H1 (cell line): ENCODE data around the gene MBP. TPM values are rescaled to one million over a fixed set of nuclear protein-coding genes. Genes with fewer than 3 reads are reported as not detected.

Experiments
- CTCF ChIA-PET: fragments of 300-600 bp; sonication (Branson Sonifier 250); formaldehyde crosslinking; loops from one replicate; lab custom pipeline; 2021; ENCODE audit not compliant: partially characterized antibody; lab: Charles Lee
- POLR2A ChIA-PET: fragments of 300-600 bp; sonication (Branson Sonifier 250); formaldehyde crosslinking; loops from one replicate; lab custom pipeline; 2021; ENCODE audit warnings: inconsistent platforms; ENCODE audit not compliant: partially characterized antibody; lab: Charles Lee
- DNase-seq, 2 experiments: peaks; one replicate each; pipeline versions ENCODE4 v3.0.0 to v3.0.0-alpha.2; 2010 to 2022; ENCODE audit warnings: low spot score in 2 of 2, low read depth in 1 of 2, mixed read lengths in 1 of 2
- FAIRE-seq: peaks from 2 replicates; lab custom pipeline; 2011; peaks lifted over from hg19 to GRCh38; lab: Jason Lieb, UNC
- H2AFZ ChIP-seq: 2 replicates; pipeline ENCODE4 v1.8.1; 2012; ENCODE audit warnings: low read length, inconsistent platforms
- H2AK5ac ChIP-seq: 2 replicates; pipeline ENCODE4 v1.6.1; 2013; ENCODE audit warnings: low read depth, low read length
- H2BK120ac ChIP-seq: replicated peaks from 2 replicates; pipeline ENCODE3; 2013; ENCODE audit warnings: low read depth, low read length, inconsistent platforms
- H2BK12ac ChIP-seq: 2 replicates; pipeline ENCODE4 v1.6.1; 2013; ENCODE audit warnings: low read depth, low read length
- H2BK15ac ChIP-seq: 2 replicates; pipeline ENCODE4 v1.6.1; 2013; ENCODE audit warnings: low read length
- H2BK20ac ChIP-seq: 2 replicates; pipeline ENCODE4 v1.6.1; 2013; ENCODE audit warnings: low read length
- H2BK5ac ChIP-seq: 2 replicates; pipeline ENCODE4 v1.6.1; 2013; ENCODE audit warnings: low read depth, low read length
- H3K14ac ChIP-seq: 2 replicates; pipeline ENCODE4 v1.6.1; 2013; ENCODE audit warnings: inconsistent platforms; ENCODE audit not compliant: insufficient read length
- H3K18ac ChIP-seq: 2 replicates; pipeline ENCODE4 v1.6.1; 2013; ENCODE audit warnings: low read length; ENCODE audit errors: extremely low read depth
- H3K23ac ChIP-seq: 2 replicates; pipeline ENCODE4 v1.6.1; 2013; ENCODE audit warnings: inconsistent platforms; ENCODE audit not compliant: insufficient read length
- H3K23me2 ChIP-seq: 2 replicates; pipeline ENCODE4 v1.6.1; 2013; ENCODE audit warnings: low read depth, low read length
- H3K27ac ChIP-seq: 2 replicates; pipeline ENCODE4 v1.6.1; 2011; ENCODE audit warnings: low read depth, low read length, inconsistent platforms
- H3K27me3 ChIP-seq, 4 experiments: replicated peaks in 1 of 4; 1 replicate in 1 of 4; 2 replicates in 3 of 4; pipeline versions ENCODE4 v1.6.1 to v1.8.1; 2011 to 2013; ENCODE audit warnings: low read length in 3 of 4, mild to moderate bottlenecking in 3 of 4, inconsistent platforms in 2 of 4, mixed read lengths in 2 of 4, moderate library complexity in 1 of 4; ENCODE audit not compliant: control insufficient read depth in 3 of 4, insufficient read depth in 3 of 4; ENCODE audit errors: extremely low read depth in 1 of 4
- H3K36me3 ChIP-seq, 4 experiments: 2 replicates each; pipeline versions ENCODE4 v1.6.1 to v1.8.1; 2011 to 2013; ENCODE audit warnings: mild to moderate bottlenecking in 4 of 4, low read length in 3 of 4, moderate library complexity in 2 of 4, control low read depth in 1 of 4, inconsistent platforms in 1 of 4; ENCODE audit not compliant: insufficient read depth in 4 of 4, control insufficient read depth in 2 of 4
- H3K4ac ChIP-seq: replicated peaks from 2 replicates; pipeline ENCODE3; 2013; ENCODE audit warnings: low read length, low read depth, mixed read lengths, inconsistent platforms; ENCODE audit not compliant: insufficient read length
- H3K4me1 ChIP-seq, 4 experiments: replicated peaks in 1 of 4; 1 replicate in 1 of 4; 2 replicates in 3 of 4; pipeline versions ENCODE4 v1.6.1 to v1.8.1; 2011 to 2013; ENCODE audit warnings: low read length in 3 of 4, inconsistent platforms in 2 of 4, mixed read lengths in 1 of 4; ENCODE audit not compliant: insufficient read depth in 4 of 4, control insufficient read depth in 3 of 4
- H3K4me2 ChIP-seq, 2 experiments: 2 replicates each; pipeline versions ENCODE4 v1.6.1 to v1.8.1; 2011 to 2013; ENCODE audit warnings: low read depth in 2 of 2, low read length in 2 of 2, control low read depth in 1 of 2, inconsistent platforms in 1 of 2, mild to moderate bottlenecking in 1 of 2; ENCODE audit not compliant: insufficient read depth in 1 of 2
- H3K4me3 ChIP-seq, 4 experiments: fragments of 200-600, 300-600 bp in 1 of 4; sonication (generic), shearing (Covaris generic), sonication (Bioruptor Twin) in 1 of 4; 2 replicates each; pipeline versions ENCODE4 v1.5.1 to v1.8.1; 2011 to 2016; ENCODE audit warnings: low read length in 4 of 4, low read depth in 3 of 4, control low read depth in 2 of 4, inconsistent platforms in 2 of 4, mild to moderate bottlenecking in 2 of 4, mixed read lengths in 1 of 4, moderate library complexity in 1 of 4; ENCODE audit not compliant: insufficient read depth in 2 of 4; ENCODE audit errors: extremely low read depth in 1 of 4
- H3K56ac ChIP-seq: replicated peaks from 2 replicates; pipeline ENCODE3; 2013; ENCODE audit warnings: low read depth, mild to moderate bottlenecking, mixed read lengths, low read length, inconsistent platforms; ENCODE audit not compliant: insufficient read length
- H3K79me1 ChIP-seq: 2 replicates; pipeline ENCODE4 v1.6.1; 2013; ENCODE audit warnings: low read depth, low read length, control low read depth
- H3K79me2 ChIP-seq, 2 experiments: 2 replicates each; pipeline versions ENCODE4 v1.6.1 to v1.8.1; 2012 to 2013; ENCODE audit warnings: low read length in 2 of 2, mild to moderate bottlenecking in 2 of 2, inconsistent platforms in 1 of 2; ENCODE audit not compliant: insufficient read depth in 2 of 2, control insufficient read depth in 1 of 2
- H3K9ac ChIP-seq, 4 experiments: replicated peaks in 1 of 4; 1 replicate in 1 of 4; 2 replicates in 3 of 4; pipeline versions ENCODE4 v1.6.1 to v1.8.1; 2011 to 2013; ENCODE audit warnings: low read depth in 3 of 4, low read length in 3 of 4, control low read depth in 2 of 4, mild to moderate bottlenecking in 2 of 4, moderate library complexity in 2 of 4, inconsistent platforms in 1 of 4; ENCODE audit errors: extremely low read depth in 1 of 4
- H3K9me3 ChIP-seq, 2 experiments: 2 replicates each; pipeline versions ENCODE4 v1.6.1 to v1.8.1; 2012 to 2013; ENCODE audit warnings: mild to moderate bottlenecking in 2 of 2, moderate library complexity in 2 of 2, control low read depth in 1 of 2, inconsistent platforms in 1 of 2, low read depth in 1 of 2, low read length in 1 of 2, mixed read lengths in 1 of 2; ENCODE audit not compliant: insufficient read depth in 2 of 2
- H4K20me1 ChIP-seq, 2 experiments: replicated peaks in 1 of 2; 2 replicates each; pipeline versions ENCODE3 to v1.8.1; 2011 to 2013; ENCODE audit warnings: inconsistent platforms in 2 of 2, low read length in 2 of 2, mild to moderate bottlenecking in 1 of 2; ENCODE audit not compliant: insufficient read depth in 2 of 2, control insufficient read depth in 1 of 2
- H4K5ac ChIP-seq: 2 replicates; pipeline ENCODE4 v1.6.1; 2013; ENCODE audit warnings: low read length, low read depth, mixed read lengths, inconsistent platforms; ENCODE audit not compliant: insufficient read length
- H4K8ac ChIP-seq: 2 replicates; pipeline ENCODE4 v1.8.0; 2013; ENCODE audit warnings: mild to moderate bottlenecking, moderate library complexity, low read length, inconsistent platforms; ENCODE audit not compliant: insufficient read depth; ENCODE audit errors: extremely low read depth
- H4K91ac ChIP-seq: replicated peaks from 2 replicates; pipeline ENCODE3; 2013; ENCODE audit warnings: low read length, mixed read lengths, inconsistent platforms; ENCODE audit not compliant: insufficient read length
- E2F6 ChIP-seq: IDR thresholded peaks from 2 replicates; pipeline ENCODE4 v1.6.1; 2012; ENCODE audit warnings: inconsistent platforms
- NANOG ChIP-seq: IDR thresholded peaks from 2 replicates; pipeline ENCODE4 v1.6.1; 2011; ENCODE audit warnings: low read length, low read depth, mild to moderate bottlenecking, inconsistent platforms; ENCODE audit not compliant: insufficient read depth, poor library complexity, severe bottlenecking
- TEAD4 ChIP-seq: IDR thresholded peaks from 2 replicates; pipeline ENCODE4 v1.6.1; 2012; ENCODE audit warnings: low read depth, low read length, inconsistent platforms, mixed read lengths
- WGBS, 2 experiments: shearing (Covaris generic) in 1 of 2; methylation state at CpG; one replicate each; pipeline versions ENCODE4 v1.1.6 to v1.1.7; 2013 to 2015; ENCODE audit warnings: low lambda C conversion rate in 2 of 2, mixed read lengths in 2 of 2, inconsistent platforms in 1 of 2, low coverage in 1 of 2, missing lambda C conversion rate in 1 of 2; ENCODE audit not compliant: insufficient replicate concordance in 2 of 2, insufficient coverage in 1 of 2, insufficient read length in 1 of 2; ENCODE audit errors: extremely low coverage in 1 of 2, missing lambda C conversion rate in 1 of 2; 5-methylcytosine and 5-hydroxymethylcytosine counted together
- polyA plus RNA-seq, 7 experiments: library from polyadenylated mRNA; depleted of rRNA in 3 of 7; stranded (reverse) in 5 of 7; unstranded in 2 of 7; fragments of >200 nt in 5 of 7; fragments of 200-250 nt in 2 of 7; gene quantifications; 1 replicate in 5 of 7; 2 replicates in 1 of 7; 4 replicates in 1 of 7; pipeline versions ENCODE4 v1.2.1 to v1.2.3, GENCODE V29; 2011 to 2013; ENCODE audit warnings: missing spikeins in 2 of 7, mixed read lengths in 2 of 7
- total RNA-seq: library from RNA; stranded (reverse); fragmentation: NEBNext Ultra II Directional; extraction: Animal tissue kit (Norgen Biotek cat#: 25700); gene quantifications from 2 replicates; pipeline ENCODE4 v1.2.1, GENCODE V29; 2021

MBP gene
- total and polyA plus RNA-seq, 2 of the 8 experiments (the other 6 are each of a cell fraction or from before 2014, with no cell fraction given) = 7.7 to 19.2 TPM

DNA sequence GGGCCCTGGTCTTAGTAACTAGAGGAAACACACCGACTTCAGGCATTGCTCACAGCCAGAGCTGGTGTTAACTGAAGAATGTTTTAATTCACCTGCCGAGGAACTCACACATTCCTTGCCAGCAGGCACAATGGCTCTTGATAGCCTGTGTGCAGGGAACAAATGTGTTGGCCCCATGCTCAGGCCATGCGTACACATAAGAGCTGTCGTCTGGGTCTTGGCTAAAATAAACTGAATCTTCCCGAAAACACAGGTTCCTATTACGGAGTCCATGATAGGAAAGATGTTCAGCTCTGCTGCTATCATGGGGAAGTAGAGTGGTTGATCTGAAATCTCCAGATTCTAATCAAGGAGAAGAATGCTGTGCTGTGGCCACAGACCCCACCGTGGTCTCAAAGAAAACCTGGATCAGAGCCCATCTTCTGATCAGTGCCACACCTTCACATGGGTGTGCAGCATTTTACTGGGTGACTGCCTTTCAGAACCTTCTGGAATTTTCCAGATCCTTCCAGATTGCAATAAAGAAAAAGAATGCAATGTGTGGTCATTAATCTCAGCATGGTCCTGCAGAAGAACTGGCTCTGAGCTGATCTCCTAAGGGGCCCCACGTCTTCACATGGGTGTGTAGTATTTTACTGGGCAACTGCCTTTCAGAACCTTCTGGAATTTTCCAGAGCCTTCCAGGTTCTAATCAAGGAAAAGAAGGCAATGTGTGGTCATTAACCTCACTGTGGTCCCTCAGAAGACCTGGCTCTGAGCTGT lies 17.2 kb downstream of the MBP start:
- H3K4me1 ChIP-seq = peaks cover 0 to 11% (median 3%) of the 10 kb centered on the region in 4 experiments; a peak in 4 of 7 replicates
- peaks cover 5% of the 10 kb centered on the region; the same call in 1 of the 2 replicates for H3K23me2 ChIP-seq
- H3K4ac ChIP-seq = no peak overlapping the region
- no peak overlapping the region for H3K9ac ChIP-seq
- 0 out of 2 replicates have a peak overlapping the region, but pooled peaks have one; percentile 81 for H2BK15ac ChIP-seq
- H4K5ac ChIP-seq = no peak overlapping the region
- H3K27me3 ChIP-seq = no peaks in the 10 kb centered on the region
- no peak overlapping the region for H3K56ac ChIP-seq
- peaks cover 9% of the 10 kb centered on the region for H3K79me1 ChIP-seq
- CTCF ChIA-PET = interaction anchor here (0.9 to 1.3 kb wide), 4 partner anchors 17 to 96 kb away, joined by 3 to 5 read pairs (median 4); partner anchors contain the start of gene MBP
- no peak overlapping the region for H2BK20ac ChIP-seq
- no peak overlapping the region for H3K14ac ChIP-seq
- 85% methylated on average over 8 of the region's 8 CpGs; no CpG with 5 or more reads in 1 of the 2 experiments for WGBS, 2 experiments
- no peak overlapping the region for H3K4me3 ChIP-seq
- no peaks in the 10 kb centered on the region for H3K9me3 ChIP-seq
- H3K18ac ChIP-seq = no peak overlapping the region
- H3K27ac ChIP-seq = no peak overlapping the region
- H4K8ac ChIP-seq = no peak overlapping the region
- H3K4me2 ChIP-seq = no peak overlapping the region
- POLR2A ChIA-PET = interaction anchor here (0.6 to 1.0 kb wide), 2 partner anchors 42 to 95 kb away, joined by 3 read pairs; no protein-coding TSS in a partner anchor
- H4K91ac ChIP-seq = peak overlapping the region; percentile 1
- no peak overlapping the region for H3K23ac ChIP-seq
- H2AFZ ChIP-seq = no peak overlapping the region
- no peak overlapping the region for H2BK5ac ChIP-seq
- H2BK120ac ChIP-seq = no peak overlapping the region
- no peak for TF ChIP-seq E2F6
- TF ChIP-seq TEAD4 = 0 out of 2 replicates have a peak, but pooled peaks have one; percentile 15
- peak; percentile 67 for TF ChIP-seq NANOG
- TF ChIP-seq, all 59 proteins: peak for 2
- Histone ChIP-seq H2BK12ac (0 out of 2 replicates have a peak overlapping the region, but pooled peaks have one; percentile 30), H4K20me1 (peaks cover 0 to 7% of the 10 kb centered on the region in 2 experiments), H3K79me2 (peaks cover 0 to 4% of the 10 kb centered on the region in 2 experiments; a peak in 1 of 4 replicates), H3K36me3 (no peaks in the 10 kb centered on the region), H2AK5ac (no peak overlapping the region)
- no peak for DNase-seq
- no peak for FAIRE-seq
